NCI-H446 (cell line): Measurements from ENCODE around the gene COL8A2.

Experiments used
- DNase-seq, 2 experiments: peaks; one replicate each; lab custom pipeline; 2025; lab: John Stamatoyannopoulos, UW

Gene COL8A2

DNA sequence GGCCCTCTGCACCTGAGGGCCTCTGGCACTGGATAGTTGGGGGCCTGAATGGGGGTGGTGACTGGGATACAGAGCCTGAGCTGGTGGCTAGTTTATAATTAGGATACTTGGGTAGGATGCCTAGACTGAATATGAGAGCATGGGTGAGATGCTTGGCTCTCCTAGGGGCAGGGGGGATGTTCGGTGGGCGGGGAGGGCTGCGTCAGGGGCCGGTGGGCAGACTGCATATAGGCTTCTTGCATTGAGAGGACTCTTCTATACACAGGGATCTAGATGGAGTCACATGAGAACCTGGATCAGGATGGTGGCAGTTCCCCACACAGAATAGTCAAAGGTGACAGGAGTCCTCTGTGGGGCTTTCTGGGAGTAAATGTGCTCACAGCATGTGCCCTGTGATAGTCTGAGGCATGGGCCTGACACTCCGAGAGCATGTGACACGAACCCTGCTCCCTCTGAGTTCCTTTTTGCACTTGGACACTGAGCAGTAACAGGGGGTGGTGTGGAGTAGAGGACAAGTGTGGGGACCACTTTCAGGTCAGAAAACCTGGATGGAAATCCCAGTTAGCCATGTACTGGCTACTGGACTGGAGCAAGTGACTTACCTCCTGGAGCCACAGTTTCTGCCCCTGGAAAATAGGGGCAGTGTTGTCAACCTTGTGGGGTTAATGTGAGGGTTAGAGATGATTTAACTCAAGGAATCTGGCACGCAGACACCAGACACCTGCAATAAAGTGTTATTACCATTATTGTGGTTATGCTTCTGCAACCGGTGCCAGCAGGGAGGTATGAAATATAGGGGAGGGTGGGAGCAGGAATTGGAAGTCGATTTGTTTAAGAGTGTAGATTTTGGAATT, 33.2 kb upstream of the COL8A2 start:
- no peak for DNase-seq

DNA sequence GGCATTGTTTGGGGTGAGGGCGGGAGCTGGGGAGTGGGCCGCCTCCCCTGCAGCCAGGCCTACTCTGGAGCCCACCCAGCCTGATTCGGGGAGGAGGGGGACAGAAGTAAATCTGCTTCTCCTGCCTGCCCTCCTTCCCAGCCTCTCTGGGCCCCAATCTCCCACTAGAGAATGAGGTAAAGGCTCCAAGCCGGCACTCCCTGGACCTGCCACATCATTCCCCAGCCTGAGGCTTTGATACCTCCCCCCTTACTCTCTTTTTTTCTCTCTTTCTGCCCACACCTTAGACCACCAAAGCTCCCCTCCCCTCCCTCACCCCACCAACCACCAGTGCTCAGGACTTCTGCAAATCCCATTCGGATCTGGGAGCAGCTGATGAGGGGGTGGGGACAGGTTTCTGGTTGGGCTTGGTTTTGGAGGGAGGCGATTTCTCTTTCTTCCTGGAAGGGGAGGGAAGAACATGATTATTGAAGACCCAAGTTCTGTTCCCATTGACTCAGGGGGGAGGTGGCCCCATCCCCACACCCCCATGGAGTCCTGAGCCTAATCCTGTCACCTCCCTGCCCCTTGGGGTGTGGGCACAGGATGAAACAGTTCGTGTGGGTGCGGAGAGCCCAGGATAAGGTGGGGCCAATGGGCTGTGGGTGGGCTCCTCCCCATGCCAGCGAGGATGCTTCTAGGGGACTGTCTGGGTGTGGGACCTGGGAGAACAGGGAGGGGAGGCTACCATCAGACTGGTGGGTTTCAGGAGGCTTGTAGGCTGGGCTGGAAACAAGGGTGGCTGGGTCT, 32.3 kb upstream of the COL8A2 start:
- no peak for DNase-seq

DNA sequence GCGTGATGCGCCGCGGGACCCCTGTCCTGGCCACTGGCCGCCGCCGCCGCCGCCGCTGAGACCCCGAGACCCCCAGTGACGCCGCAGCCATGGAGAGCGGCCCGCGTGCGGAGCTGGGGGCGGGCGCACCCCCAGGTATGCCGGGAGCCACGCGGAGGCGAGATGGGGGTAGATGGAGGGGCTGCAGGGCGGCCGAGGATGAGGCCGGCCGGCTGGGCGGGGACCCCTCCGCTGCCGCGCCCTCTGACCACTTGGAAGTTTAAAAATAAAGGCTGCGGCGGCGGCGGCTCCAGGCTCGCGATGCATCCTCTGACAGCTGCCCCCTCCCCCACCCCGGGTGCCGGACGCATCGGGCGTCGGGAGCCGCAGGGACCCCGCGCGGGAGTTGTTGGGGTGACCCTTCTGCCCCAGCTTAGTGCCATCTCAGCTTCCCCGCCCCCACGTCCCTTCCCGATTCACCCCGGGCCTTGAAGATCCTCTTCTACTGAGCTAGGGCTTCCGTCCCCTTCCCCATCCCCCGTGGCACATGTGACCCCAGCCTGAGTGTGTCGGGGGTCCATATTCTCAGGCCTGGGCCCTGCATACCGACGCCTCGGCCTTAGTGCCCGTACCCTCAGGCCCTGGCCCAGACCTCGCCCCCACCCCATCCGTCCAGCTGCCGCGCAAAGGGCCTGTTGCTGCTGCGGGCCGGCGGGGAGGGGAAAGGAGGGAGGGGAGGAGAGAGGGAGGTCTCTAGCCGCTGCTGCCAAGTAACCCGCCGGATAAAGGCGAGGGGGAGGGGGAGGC, 31.5 kb upstream of the COL8A2 start:
- DNase-seq = peak in 1 of 2 experiments; percentile 52

DNA sequence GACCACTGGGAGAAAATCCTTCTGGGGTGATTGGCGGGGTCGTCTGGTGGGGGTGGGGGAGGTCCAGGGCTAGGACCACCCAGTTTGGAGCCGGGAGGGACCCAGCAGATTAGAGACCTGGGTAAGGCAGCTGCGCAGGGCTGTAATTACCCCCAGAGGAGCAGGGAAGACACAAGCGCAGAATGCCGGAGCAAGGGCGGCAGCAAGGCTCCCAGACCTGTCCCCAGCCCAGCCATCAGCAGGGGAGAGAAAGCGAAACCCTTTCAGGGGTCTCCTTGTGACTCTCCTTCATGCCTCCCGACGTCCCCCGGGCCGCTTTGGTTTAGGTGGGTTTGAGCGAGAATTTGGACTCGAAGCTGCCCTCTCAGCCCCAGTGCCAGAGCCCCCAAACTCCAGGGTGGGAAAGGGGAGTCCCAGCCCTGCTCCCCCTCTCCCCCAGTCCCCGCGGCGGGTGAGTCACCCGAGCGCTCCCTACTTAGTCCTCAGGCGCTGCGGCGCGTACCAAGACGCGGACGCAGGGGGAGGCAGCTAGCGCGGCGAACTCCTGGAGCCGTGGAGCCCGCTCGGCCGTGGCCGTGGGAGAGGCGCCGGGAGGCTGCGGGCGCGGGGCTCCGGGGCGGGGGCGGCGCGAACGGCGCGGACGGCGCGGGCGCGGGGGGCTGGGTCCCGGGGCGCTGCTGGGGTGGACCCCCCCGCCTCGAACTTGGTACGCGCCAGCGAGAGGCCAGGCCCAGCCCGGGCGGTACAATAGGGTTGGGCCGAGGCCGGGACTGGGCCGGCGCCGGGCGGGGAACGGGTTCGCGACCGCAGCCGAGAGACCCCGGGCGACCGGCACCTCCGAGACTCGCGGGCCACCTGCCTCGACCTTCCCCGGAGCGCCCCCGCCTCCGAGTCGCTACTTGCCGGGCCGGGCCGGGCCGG, 30.6 kb upstream of the COL8A2 start, which contains the start of gene MAP7D1:
TSS of gene MAP7D1 (plus strand) at position 753 of the 921 bp plus-strand sequence. CDS start 258 bp downstream, outside the sequence.
- peak; percentile 48 to 88 for DNase-seq

DNA sequence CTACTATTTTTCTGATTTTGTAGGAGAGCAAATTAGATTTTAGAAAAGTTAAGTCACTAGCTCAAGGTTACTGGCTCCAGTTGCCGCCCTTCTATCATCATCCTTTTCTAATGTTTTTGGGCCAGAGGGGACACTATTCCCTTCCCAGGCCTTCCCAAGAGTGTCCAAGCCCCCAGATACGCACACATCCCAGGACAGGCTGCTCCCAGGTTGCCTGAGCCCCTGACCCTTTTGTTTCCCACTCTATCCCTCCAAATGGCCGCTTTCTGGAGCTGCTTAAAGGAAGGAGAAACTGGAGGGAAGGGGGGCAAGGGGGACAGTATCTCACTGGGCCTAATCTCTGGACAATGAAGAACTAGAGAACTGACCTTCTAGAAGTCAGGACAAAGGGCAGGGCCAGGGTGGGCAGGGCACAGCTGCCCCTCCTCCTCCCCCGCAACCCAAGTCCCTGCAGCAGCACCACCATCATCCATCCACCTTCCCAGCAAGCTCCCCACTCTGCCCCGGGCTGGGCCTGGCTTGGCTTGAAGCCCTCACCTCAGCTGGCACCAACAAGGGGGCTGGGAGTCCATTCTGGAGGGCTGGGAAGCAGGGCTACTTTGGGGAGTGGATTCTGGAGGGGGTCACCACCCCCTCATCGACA, 29.9 kb upstream of the COL8A2 start:
- peak in 1 of 2 experiments; percentile 49 for DNase-seq

DNA sequence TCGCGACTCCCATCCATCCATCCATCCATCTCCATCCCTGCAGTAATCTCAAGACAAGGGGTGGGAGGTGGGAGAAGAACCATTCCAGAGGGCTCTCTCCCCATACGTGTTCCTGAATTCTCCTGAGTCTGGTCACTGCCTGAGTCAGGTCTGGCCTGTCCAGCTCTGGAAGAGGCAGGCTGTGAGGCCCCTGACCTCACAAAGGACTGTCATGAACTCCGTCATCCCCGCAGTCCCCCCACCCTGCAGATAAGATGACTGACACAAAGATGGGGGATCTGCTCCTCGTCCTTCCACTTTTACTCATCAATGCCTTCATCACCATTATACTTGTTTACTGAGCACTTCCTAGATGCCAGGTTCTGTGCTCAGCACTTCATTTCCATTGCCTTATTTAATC, 29.3 kb upstream of the COL8A2 start:
- no peak for DNase-seq

DNA sequence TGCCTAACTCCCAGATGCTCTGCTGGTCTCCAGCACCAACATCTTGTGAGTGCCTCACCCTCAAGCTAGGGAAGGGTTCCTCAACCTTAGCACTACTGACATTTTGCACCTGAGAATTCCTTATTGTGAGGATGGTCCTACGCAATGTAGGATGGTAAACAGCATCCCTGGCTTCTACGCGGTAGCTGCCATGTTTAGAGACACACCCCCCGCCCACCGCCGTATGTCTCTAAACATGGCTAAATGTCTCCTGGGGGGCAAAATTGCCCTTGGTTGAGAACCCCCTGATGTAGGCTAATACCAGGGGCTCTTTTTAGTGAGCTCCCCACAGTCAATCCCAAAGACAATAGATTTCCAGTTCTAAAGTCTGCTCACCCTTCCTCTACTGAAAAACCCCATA, 28.5 kb upstream of the COL8A2 start:
- no peak for DNase-seq

DNA sequence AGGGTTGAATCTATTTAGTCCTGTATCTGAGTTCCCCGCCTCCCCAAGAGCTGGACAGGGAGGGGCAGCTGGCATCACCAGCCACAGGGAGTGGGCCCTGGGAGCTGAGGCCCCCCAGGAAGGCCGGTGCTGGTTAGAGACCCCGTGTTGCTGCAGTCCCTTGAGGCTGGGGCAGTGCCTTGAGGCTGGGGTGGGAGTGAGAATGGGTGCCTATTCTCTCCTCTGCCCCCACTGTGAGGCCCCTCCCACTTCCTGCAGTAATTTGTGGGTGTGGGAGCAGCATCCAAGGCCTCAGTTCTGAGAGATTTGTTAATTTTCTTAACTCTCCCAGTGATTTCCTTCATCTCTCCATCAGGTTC, 26.8 kb upstream of the COL8A2 start:
- DNase-seq = no peak

DNA sequence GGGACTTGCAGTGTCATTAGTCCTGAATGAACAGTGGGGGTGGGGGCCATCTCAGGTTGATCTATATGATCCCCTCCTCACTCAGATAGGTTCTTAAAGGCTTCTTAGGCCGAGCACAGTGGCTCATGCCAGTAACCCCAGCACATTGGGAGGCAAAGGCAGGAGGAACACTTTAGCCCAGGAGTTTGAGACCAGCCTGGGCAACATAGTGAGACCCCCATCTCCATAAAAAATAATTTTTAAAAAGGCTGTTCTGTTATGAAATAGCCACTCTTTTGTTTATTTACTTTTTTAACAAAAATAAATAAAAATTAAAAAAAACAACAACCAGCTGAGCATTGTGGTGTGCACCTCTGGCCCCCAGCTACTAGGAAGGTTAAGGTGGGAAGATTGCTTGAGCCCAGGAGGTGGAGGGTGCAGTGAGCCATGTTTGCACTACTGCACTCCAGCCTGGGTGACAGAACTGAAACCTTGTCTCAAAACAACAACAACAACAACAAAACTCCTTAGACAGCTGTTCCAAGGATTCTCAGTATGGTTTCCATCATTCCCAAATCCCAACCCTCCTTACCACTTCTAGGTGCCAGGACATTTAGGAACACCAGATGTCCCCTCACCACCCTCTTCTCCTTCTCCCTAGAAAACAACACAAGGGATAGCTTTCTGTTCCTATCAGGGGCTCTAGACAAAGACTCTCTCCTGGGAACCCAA, 26.3 kb upstream of the COL8A2 start:
- DNase-seq = peak in 1 of 2 experiments; percentile 26

DNA sequence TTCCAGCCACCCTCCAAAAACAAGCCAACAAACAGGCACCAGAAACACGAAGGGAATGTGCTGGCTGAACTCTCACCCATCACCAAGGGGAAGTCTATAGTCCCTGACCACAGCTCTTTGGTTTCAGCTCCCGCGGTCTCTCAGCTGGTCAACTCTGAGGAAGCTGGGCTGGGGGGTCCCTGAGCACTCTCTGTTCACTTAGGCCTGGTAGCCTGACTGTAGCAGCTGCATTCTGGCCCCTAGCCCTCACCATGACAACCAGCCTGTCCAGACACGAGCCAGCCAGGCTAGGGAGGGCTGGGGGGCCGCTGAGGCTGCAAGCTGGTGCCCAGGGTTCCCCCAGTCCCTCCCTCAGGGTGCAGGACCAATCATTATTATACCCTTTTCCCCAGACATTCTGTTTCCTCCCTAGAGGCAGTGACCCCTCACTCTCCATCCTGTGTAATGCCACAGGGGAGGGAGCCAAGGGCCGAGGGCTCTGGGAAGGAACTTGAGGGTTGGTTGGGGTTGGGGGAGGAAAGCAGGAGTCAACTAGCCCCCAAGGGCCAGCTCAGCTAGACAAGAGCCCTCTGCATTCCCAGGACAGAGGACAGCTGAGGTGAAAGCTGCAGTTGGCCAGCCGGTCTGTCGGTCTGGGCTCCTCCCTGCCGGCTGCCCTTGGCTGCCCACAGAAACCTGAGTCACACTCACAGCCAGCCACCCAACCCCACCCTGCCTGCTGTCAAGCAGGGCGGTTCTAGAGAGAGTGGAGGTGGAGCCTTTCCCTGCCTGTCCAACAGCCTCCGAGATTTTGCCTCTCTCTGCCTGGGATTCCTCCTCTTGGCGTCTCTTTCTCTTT, 25.5 kb upstream of the COL8A2 start:
- peak; percentile 92 to 95 for DNase-seq

DNA sequence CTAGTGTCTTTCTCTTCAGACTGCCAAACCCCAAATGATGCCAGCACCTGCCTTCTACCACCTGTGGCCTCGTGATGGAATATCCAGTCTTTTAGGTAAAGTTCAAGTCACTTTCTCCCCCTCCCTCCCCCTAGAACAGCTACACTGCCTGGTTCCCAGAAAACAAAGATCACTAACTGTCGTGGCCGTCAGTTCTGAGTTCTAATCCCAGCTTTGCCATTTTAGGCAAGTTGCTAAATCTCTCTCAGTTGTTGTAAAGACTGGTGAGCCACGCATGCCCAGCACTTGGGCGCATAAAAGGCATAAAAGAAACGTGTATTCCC, 24.9 kb upstream of the COL8A2 start:
- no peak for DNase-seq

DNA sequence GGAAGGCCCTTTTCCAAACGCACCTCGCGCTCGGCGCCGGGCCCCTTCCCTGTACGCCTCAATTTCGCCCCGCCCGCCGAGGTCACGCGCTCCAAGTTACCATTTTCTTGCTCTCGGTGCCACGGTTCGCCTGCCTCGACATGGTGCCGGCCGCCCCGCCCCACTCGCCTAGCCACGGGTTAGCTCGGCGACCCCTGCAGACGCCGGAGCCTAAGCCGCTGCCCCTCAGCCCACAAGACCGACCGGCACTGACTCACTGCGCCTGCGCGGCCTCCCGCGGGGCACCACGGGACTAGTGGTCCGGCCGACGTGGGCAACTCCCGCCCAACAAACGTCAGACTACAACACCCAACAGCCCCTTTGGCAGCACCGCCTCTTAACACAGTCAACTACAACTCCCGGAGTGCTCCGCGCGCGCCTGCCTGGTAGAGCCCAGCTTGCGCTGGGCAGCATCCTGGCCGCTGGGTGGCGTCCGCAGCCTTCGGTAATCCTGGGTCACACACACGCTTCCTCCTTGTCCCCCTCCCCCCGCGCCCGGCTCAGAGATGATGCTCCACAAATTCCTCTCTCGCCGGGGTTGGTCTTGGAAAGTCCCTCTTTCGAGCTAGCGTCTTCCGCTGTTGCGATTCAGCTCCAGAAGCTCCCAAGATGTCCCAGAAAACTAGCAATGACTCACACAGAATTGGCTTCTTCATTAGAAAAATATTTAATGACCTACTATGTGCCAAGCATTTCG, 24.4 kb upstream of the COL8A2 start, which contains the start of gene TRAPPC3:
TSS of gene TRAPPC3 (minus strand) at position 250 of the 736 bp plus-strand sequence. CDS start at position 142, 108 bp downstream.
- peak; percentile 99 to 100 for DNase-seq

DNA sequence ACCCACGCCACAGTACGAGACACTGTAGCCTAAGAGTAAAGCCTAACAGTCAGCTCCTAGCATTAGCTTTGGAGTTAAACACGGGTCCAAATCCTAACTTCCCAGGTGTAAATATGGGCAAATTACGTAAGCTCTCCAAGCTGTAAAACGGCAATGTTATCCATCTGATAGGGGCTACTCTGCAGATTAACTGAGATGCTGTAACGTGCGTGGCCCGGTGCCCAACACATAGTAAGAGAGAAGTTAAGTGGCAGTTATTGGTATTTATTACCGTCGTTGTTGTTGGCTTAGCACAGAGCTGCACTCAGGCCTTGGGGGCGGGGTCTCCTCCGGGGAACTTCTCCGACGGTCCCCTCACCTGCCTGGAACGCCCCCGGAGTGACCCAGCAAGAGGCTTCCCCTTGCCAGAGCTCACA, 23.8 kb upstream of the COL8A2 start:
- DNase-seq = no peak

DNA sequence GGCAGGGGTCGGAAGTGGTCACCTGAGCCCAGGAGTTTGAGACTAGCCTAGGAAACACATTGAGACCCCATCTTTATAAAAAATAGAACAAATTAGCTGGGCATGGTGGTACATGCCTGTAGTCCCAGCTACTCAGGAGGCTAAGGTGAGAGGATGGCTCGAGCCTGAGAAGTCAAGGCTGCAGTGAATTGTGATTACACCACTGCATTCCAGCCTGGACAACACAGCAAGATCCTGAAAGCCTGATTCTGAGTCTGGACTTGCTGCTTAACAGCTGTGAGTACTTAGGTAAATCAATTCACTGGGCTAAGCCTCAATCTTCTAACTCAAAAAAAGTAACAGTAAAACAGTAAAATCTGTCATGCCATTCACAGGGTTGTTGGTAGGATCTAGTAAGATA, 19.4 kb upstream of the COL8A2 start:
- DNase-seq = no peak

DNA sequence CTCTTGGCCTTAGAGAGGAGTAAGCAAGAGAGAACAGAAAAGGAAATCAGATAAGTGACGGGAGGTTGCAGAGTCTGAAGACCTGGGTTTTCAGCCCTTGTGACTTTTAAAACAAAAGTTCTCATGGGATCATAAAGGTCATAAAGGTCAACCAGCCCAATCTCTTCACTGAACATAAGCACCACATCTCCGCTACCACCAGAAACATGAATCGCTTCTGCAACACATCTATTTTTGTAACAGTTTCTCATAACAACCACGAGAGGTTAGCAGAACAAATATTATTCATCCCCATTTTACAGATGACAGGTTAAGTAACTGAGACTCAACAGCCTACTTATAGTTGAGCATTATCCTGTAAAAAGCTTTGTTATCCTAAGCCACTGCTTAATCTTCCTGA, 18.4 kb upstream of the COL8A2 start:
- no peak for DNase-seq

DNA sequence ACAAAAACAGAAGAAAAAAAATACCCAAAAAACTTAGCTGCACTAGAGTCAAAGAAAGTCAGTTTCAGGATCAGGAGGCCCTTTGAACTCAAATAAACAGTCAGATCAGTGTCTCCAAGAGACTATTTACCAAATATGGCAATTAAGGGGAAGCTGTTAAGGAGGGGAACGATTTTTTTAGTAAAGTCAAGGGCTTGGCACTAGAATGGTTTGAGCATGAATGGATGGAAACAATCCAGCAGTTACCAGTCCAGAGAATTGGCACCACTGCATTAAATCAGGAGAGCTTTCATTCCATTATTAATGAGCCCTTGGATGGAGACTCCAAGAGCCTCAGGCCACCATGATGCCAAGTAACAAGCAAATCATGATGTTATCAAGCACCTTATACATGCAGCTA, 17.1 kb upstream of the COL8A2 start:
- peak; percentile 96 to 98 for DNase-seq

DNA sequence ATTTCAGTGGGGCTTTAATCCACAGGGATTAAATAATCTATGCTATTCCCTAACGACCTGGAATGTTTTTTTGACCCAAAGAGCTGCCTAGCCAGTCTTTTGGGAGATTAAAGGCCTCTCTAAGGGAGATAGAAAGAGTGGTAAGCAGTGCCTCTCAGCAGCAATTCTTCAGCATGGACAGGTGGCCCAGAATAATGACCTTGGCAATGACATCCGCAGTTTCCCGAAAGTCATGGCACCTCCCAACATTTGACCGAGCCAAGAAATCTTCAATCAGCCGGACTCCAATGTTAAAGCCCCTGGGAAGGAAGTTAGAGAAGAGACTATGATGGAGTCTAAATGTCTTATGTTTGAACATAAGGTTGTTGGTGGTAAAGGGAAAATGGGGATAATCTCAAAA, 14.5 kb upstream of the COL8A2 start:
- peak in 1 of 2 experiments; percentile 72 for DNase-seq

DNA sequence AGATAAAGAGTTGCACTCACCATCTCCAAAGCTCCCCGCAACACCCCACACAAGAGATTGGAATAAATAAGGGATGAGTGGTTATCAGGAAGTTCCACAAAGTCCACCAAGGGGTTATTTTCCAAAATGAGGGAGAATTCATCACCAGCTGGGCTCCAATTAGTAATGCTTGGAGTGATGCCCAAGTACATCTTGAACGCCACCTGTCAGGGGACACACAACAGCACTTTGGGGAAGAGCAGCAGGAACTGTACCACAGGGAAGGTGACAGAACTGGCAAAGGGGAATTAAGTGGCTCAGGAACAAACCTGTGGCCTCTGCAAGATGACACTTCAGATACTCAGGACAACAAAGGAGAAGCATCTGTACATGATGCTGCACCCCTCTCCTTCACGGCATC, 12.8 kb upstream of the COL8A2 start:
- DNase-seq = peak; percentile 74 to 92
